ENCODE results near the gene AFDN.

AFDN gene

DNA sequence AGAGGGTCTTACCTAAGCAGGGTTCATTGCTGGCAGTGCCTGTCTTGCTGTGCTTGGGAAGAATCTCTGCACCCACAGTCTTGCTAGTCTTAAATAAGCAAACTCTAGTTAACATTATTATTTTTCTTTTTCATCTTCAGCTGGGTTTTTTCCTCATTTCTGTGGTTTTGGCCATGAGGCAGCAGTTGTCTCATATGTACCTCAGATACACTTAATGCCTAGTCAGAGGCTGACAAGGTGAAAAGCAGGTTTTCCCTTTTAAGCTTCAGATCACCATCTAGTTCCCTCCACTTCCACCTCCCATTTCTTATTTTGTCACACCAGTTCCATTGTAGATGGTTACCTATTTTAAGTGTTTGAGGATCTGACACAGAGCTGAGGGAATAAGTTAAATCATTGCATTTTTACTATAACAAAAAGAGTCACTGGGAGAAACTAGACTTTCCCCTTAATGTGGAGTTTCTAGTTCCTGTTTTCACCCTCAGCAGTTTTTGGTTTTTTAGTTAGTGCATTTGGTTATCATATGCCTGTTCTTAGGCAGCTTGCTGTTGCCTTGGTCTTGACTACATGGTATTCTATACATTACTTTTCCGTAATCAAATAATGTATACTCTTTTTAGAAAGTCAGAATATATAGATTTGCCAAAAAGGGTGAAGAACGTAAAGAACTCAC is 46.0 kb downstream of the AFDN start:
- no peak for DNase-seq (ENCODE audit: low read depth, low spot score)

DNA sequence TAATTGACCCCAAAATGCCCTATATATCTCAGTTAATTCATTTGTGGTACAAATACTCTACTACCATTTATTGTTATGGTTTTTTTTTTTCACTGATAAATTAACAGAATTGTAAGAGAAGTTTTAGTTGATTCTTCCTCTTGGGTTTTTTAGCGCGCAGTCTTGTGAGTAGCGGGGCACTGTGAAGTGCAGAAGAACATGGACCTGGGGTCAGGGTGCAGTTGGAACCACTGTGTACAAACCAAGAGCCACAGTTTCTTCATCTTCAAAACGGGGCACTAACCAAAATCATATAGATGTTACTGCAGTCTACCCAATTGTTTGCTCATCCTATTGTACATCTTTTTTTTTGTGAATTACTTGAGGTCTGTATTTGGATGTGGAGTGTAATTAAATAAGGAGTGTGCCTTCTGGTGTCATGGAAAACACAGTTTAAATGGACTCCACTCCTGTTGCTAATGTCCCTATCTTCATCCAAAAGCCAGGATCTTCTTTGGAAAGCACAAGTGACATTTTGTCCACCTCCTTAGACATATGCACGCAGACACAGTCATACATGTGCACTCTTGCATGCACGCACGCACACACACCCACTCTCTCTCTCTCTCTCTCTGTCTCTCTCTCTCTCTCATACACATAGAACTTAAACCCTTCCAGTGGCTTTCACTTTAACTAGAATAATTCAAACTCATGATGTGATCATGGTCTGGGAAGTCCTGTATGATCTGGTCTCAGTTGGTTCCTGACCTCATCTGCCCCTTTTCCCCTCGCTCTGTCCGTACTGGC is 51.5 kb downstream of the AFDN start:
- DNase-seq (ENCODE audit: low read depth, low spot score): no peak

DNA sequence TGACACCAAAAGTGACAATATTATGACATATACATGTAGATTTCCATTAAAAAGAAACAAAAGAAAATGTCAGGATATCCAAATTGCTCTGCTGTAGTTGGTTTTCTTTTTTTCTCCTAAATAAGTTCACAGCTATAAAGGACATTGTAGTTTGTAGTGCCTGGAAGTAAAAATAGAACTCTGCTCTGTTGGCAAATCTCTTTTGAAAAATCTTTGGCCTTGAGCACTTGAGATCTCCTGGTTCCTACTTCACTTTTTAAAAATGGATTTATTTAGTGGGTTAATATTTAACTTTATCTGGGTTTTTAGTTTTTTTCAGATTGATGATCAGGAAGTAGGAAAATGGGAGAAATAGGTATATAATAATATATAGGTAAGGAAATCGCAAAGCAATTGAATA is 52.9 kb downstream of the AFDN start:
- no peak for DNase-seq (ENCODE audit: low read depth, low spot score)

DNA sequence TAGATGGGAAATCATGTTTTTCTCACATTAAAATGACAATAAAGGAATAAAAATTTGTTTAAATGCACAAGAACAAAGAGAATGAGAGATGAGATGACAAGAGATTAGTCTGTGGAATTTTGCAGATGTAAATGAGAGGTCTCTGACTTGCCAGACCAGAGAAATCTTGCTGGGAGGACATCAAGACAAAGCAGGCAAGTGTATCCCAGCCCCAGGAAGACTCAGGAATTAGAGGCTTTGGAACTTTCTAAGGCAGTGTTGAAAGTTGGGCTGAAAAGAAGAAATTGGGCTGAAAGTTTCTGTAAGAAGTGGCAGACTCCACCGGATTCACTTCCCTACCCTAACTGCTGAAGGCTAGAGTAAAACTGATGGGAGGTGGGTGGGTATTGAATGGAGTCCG is 54.6 kb downstream of the AFDN start:
- DNase-seq (ENCODE audit: low read depth, low spot score): no peak

DNA sequence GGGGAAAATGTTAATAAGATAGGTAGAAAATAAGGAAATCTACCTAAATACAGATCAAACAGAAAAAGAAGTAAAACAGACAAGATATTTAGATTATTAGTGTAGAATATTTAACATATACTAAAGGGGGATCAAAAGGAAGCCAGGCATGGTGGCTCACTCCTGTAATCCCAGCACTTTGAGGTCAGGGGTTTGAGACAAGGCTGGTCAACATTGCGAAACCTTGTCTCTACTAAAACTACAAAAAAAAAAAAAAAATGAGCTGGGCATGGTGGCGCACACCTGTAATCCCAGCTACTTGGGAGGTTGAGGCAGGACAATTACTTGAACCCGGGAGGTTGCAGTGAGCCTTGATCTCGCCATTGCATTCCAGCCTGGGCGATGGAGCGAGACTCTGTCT is 55.5 kb downstream of the AFDN start:
- no peak for DNase-seq (ENCODE audit: low read depth, low spot score)

DNA sequence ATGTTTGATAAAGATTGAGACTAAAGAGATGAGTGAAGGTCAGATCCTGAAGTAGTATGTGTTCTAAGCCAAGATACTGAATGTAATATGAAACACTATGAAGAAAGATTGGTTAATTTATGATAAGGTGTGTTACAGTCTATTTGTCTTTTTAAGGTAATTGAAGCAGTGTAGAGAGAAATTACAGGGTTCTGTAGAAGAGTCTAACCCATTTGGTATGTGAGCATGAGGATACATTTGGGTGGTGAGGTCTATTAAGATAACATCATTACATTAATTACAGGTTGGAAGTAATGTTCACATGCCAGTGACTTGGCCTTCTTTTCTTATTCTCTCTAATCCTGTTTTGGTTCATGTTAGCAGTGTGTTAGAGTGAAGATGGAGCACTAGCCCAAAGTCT is 61.4 kb downstream of the AFDN start:
- DNase-seq (ENCODE audit: low read depth, low spot score): no peak

DNA sequence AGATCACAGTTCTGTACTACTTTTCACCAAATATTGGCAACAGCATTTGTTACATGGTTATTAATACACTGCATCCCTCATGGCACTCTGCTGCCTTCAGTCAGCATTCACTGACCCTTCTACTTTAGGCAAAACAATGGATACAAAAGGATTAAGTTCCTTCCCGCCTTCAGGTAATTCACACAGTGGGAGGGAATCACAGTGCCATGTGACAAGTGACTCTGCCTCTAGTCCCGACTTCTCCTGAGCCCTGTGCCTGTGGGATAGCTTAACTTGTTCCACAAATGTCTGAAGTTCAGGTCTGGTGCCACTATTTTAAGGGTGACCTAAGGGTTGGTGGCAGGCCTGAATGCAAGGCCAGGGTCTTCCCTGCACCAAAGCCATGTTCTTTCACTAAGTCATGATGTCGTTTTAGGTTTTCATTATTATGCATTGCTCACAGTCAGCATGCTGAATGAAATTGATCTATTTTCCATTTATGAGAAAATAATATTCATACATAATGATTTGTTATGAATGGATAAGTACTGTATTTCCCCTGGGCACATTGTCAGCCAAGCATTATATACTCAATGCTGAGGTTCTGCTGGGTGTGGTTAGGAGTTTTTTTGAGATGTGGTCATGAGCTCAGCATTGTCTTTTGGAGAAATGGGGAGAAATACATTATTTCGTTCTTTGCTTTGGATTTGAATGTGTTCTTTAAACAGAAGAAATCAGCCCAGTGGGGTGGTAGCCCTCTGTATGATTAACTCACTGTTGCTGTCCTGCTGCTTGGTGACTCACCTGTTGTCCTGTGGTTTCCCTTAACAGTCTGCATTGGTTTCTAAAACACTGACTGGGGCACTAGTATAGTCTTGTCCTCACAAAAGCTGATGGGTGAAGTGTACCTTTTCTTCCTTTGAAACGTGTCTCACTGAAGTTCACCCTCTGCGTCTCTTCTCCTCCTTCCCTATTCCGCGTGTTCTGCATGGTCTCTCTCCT is 66.4 kb downstream of the AFDN start:
- no peak for DNase-seq (ENCODE audit: low read depth, low spot score)

DNA sequence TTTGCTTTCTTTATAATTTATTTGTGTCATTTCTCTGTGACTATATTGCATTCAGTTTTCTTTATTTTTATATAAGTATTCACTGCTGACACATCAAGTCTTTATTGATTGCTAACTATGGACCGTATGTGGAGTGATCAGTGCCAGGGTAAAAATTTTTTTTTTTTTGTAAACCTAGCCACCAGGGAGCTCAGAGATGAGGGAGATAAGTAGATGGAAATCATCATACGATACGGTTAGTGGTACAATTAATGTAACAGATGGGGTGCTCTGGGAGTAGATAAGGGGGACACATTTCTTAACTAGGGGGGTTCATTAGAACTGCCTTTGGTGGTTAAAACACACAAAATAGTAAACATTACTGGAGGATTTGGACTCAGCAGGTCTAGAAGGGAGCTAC is 68.3 kb downstream of the AFDN start:
- DNase-seq (ENCODE audit: low read depth, low spot score): no peak

DNA sequence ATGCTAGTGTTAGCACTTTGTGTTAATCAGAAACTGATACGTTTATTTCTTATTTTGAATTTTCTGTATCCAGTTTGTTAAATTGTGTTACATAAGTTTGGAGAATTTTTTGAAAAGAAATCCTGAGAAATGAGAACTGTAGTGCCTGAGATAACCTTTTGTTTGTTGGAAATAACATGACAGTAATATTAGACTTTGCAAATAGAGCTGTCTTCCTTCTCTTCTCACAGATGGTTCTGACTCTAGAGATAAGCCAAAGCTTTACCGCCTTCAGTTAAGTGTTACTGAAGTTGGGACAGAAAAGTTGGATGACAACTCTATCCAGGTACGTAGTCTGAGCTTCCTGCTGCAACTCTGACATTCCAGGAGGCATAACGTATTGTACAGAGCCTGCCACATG is 69.9 kb downstream of the AFDN start:
- DNase-seq (ENCODE audit: low read depth, low spot score): no peak

DNA sequence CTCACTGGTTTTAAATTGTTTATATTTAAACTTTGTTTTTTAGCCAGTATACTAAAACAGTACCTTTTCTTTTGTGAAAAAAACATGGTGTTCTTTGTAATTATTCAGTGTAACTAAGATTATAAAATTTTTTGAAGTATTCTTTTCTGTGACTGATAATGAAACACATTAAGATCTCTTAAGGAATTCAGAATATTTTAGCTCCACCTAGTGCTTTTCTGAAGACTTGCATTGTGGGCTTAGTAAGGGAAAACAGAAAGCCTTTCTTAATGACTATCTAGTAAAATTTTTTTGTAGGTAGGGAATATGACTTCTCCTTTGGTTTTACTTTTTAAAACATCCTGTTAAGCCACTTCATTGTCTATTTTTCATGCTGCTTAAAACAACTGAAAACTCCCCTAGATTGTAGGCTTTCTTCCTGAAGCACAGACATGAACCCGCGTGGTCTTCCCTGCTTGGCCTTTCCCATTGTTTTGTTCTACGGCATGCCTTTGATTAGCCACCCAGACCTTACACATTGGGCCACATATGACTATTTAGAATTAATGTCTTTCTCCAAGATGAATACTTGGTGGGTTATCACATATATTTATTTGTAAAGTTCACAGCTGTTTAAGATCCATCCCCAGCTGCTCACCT is 72.1 kb downstream of the AFDN start:
- DNase-seq (ENCODE audit: low read depth, low spot score): no peak

DNA sequence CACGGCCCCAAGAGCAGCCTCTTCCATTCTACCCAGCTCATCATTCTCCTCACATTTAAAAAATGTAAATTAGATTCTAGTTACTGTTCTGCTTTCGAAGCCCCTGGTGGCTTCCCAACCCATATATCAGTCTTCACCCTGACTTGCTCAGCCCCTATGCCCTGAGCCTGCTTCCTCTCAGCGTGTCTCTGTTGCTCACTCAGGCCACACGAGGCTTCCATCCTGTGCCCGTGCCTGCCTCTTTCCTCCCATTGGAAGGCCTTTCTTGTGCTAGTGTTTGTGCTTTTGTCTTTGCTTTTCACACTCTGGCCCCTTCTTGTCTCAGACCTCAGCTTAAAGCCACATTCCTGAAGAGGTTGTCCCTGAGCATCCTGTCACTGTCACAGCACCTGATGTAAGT is 78.1 kb downstream of the AFDN start:
- DNase-seq (ENCODE audit: low read depth, low spot score): no peak

DNA sequence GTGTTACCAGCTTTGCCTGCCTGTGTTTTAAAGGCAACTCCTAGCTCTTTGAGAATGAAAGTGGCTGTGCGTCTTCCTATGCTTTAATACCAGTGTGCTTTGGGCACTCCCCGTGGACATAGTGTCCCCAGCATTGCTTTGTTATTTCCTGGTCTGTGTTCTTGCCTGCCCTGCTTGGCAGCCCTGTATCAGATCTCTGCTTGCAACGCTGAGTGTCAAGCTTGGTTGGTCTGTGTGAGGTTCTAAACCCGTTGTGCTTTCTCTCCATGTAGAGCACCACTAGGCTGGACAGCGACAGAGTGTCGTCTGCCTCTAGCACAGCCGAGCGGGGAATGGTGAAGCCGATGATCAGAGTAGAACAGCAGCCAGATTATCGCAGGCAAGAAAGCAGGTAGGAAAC is 80.2 kb downstream of the AFDN start:
- DNase-seq (ENCODE audit: low read depth, low spot score): no peak

DNA sequence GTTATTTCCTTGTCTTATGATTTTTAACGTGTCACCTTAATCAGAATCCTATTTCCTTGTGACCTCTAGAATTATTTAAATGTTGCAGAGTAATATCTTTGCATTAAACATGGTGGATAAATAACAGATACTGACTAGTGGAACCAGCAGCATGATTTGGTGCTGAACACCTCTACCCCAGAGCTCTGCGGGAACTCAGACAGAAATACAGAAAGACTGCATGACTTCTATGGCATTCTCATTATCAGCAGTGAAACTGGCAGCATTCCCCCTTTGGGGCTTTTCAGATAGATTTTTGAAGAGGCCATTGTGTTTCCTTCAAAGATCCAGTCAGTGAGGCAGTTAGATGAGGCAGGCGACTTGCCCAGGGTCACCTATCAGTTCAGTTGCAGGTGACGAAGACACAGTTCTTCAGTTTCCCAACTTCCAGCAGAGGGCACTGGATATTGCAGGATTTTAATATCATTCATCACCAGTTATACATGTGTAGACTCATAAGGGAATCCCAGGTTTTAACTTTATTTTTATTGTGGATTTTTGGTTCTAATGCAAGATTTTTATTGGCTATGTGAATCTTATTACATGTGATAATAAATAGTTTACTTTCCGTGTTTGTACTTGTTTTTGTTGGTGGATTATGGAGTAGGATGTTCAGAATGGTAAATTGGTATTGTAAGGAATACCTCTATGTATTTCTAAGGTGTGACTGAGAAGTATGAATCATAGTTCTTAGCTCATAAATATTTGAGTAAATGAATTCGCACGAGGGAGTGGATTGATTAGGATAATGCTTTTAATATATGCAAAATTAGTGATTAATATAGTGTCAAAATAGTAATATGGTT is 81.3 kb downstream of the AFDN start:
- no peak for DNase-seq (ENCODE audit: low read depth, low spot score)

DNA sequence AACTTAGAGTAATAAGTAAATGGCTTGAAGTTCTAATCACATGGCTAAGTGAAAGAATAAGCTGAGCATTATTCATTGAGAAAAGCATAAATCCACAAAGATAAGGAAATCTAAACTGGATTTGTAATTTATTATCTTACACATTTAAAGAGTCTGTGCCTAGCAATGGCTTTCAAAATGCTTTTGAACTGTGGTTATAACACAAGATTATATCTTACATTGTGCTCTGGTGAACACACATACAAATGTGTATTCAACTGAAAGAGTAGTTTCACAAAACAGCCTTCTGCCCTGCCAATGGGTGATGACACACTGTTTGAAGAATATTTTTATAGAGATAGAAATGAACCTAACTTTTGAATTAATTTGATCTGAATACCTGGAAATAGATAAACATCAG is 83.3 kb downstream of the AFDN start:
- no peak for DNase-seq (ENCODE audit: low read depth, low spot score)

DNA sequence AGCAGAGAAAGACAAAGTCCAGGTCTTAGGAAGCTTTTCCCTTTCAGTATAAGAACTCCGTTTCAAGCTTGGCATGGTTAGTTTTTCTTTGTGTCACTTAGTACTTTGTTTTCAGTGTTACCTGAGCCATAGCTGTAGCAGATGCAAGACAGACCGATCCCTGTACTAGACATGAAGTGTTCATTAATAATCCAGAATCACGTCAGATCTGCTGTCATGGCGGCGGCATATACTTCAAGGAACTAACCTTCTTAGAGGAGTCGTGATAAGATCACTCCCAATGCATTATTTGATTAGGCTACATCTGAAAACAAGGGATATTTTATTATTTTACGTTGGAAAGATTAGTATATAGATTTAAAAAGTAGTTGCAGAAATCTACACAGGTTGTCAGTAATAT is 83.9 kb downstream of the AFDN start:
- no peak for DNase-seq (ENCODE audit: low read depth, low spot score)

DNA sequence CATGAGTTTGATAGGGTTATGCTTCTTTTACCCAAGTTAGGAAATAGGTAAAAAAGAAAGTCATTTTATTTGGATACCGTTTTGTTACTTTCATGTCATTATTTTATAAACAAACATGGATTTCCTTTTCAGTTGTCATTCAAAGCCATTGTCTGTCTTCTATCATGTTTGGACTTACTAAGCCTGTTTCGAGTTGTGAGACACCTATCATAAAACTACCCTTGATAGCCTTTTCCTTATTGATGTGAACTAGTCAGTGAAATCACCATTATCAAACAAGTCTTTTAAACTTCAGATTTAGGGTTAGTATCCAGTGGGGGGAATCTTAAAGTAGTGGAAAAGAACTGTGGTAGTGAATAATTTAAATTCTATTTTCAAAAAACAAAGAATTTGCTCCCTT is 85.8 kb downstream of the AFDN start:
- DNase-seq (ENCODE audit: low read depth, low spot score): no peak

DNA sequence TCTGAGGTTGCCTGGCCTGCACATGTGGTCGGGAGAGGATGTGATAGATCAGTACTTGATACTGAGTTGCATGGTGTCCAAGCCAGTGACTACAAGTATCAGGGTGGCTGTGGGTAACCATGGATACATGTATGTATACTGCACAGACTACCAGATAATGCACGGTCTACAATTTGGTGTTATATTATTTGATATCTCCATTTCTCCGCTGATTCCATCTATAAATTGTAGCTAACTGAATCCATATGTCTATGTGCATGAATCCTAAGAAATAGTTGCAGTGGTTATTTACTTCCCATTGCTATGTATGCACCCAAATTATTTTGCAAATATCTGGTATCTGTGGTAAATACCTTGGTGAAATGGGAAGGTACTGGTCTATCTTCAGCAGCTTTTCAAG is 87.0 kb downstream of the AFDN start:
- DNase-seq (ENCODE audit: low read depth, low spot score): no peak

DNA sequence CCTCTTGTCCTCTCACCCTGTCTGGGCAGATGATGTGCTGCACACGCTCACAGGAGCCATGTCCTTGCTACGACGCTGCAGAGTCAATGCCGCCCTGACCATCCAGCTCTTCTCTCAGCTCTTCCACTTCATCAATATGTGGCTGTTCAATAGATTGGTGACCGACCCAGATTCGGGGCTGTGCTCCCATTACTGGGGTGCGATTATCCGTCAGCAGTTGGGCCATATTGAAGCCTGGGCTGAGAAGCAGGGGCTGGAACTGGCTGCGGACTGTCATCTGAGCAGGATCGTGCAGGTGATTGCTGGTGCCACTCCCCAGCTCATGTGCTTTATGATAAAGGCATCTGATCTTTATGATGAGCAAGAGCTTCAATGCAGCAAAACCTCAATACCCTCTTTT is 88.4 kb downstream of the AFDN start:
- DNase-seq (ENCODE audit: low read depth, low spot score): no peak

DNA sequence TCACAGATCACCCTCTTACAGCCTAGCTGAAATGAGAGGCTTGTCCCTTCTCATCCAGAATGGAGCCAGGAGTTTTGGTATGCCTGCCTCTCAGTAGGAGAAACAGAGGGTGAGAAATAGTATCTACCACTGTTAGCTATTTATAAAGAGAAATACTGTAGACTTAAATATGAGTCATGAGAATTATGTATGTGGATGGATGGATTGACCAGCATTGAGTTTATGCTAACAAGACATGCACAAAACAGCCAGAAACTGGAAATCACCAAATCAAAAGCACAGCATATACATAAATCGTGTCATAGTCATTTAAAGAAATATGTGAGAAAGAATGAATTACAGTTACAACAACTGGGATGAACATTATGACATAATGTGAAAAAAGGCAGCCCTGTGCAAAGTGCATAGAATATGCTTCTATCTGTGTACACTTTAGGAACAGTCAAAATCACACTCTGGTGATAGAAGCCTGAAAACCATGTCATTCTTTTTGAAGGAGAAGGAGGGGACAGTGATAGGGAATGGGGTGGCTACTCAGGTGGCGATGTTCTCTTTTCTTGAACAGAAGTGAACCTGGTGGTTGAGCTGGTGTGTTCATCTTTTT is 90.9 kb downstream of the AFDN start:
- DNase-seq (ENCODE audit: low read depth, low spot score): no peak

DNA sequence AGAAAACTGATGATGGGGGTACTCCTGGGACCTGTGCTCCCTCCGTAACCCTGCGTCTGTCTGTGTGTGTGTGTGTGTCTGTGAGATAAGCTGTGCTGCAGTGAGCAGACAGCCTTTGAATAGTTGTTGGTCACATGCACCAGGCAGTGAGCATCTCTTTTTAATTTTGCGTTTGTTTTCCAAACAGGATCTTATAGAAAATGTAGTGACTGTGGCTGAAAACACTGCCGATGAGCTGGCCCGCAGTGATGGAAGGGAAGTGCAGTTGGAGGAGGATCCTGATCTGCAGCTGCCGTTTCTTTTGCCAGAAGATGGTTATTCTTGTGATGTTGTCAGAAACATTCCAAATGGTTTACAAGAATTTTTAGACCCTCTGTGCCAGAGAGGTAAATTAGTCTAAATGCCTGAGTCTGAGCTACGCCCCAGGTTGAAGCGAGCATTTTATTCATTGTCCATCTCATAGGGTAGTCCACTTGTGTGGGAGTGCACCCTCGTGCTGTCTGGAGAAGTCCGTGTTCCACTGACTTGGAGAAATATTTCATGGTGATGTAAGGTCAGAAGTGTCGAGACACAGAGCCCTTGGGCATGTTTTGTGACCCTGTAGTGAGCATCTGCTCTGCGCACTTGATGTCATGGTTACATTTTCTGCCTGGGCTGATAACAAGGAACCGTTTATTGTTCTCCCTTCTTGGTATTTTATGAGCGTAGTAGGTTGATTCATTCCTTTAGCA is 92.0 kb downstream of the AFDN start:
- no peak for DNase-seq (ENCODE audit: low read depth, low spot score)
